GM18526 (cell line): ENCODE measurements around the gene MYDGF.
A peak's percentile ranks its signal among the peaks of the same experiment; 100 is the strongest.

Source experiments
- POLR2A ChIP-seq: IDR thresholded peaks from 3 replicates; pipeline ENCODE4 v1.6.1; 2011; ENCODE audit not compliant: insufficient read length; ENCODE audit errors: extremely low read depth

The MYDGF gene

GRCh38 chr19:4669723-4670480, at the start of gene MYDGF:
MYDGF (minus strand) TSS chr19:4670342; CDS start chr19:4670334, 8 bp downstream.
- peak; percentile 73 for TF ChIP-seq POLR2A

- no peak for TF ChIP-seq POLR2A
These were observed 49.3 kb upstream of the MYDGF start for GRCh38 chr19:4719499-4719866.

- no peak for TF ChIP-seq POLR2A
These were observed 48.0 kb upstream of the MYDGF start for GRCh38 chr19:4717966-4718701.

- TF ChIP-seq POLR2A: no peak
These were observed 47.2 kb upstream of the MYDGF start for GRCh38 chr19:4717191-4717965.

DNA sequence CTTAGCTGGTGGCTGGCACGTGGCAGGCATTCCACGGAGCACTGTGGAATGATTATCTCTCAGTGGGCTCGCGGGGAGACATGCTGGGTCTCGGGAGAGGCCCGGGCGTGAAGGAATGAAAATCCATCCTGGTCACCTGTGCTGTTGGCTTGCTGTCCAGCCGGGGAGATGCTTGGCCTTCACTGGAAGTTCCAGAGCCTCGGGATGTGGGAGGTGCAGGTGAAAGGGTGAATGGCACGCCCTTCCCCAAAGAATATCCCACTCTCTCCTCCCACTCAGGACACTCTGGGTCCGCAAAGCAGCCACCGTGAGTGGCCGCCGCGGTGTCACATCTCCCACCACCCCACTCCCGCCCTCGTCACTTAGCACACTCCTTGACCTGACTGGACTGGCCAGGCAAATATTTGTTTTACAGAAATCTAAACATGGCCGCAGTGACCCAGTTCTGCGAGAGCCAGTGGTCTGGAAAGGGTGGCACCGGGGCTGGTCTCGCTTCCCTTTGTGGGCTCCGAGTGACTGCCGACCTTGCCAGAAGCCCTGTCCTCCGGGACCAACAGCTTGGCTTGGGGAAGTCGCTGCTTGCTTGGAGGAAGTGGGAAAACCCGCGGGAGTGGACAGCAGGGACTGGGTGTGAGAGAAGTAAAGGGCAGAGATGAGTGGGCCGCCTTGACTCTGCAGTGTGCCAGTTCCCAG, 45.5 kb upstream of the MYDGF start:
- TF ChIP-seq POLR2A: no peak

- no peak for TF ChIP-seq POLR2A
These were observed 43.9 kb upstream of the MYDGF start for GRCh38 chr19:4714016-4714415.

- no peak for TF ChIP-seq POLR2A
These were observed 43.3 kb upstream of the MYDGF start for GRCh38 chr19:4713384-4713951.

GRCh38 chr19:4712771-4713170, 42.6 kb upstream of the MYDGF start:
- no peak for TF ChIP-seq POLR2A

- no peak for TF ChIP-seq POLR2A
These were observed 41.1 kb upstream of the MYDGF start for GRCh38 chr19:4711211-4711610.

DNA sequence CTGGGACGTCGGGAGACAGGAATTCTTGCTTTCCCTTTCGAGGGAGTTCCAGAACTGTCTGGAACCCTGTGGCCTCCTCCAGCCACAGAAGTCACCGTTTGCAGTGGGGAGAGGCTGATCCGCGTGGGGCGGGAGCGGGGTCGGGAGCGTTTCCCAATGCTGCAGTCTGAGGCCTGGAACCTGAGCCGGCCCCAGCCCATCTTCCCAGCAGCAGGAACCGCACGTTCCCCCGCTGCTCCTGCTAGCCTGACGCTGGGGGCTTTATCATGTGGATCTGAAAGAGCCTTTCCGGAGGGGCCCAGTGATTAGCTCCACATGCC, 40.1 kb upstream of the MYDGF start:
- no peak for TF ChIP-seq POLR2A

DNA sequence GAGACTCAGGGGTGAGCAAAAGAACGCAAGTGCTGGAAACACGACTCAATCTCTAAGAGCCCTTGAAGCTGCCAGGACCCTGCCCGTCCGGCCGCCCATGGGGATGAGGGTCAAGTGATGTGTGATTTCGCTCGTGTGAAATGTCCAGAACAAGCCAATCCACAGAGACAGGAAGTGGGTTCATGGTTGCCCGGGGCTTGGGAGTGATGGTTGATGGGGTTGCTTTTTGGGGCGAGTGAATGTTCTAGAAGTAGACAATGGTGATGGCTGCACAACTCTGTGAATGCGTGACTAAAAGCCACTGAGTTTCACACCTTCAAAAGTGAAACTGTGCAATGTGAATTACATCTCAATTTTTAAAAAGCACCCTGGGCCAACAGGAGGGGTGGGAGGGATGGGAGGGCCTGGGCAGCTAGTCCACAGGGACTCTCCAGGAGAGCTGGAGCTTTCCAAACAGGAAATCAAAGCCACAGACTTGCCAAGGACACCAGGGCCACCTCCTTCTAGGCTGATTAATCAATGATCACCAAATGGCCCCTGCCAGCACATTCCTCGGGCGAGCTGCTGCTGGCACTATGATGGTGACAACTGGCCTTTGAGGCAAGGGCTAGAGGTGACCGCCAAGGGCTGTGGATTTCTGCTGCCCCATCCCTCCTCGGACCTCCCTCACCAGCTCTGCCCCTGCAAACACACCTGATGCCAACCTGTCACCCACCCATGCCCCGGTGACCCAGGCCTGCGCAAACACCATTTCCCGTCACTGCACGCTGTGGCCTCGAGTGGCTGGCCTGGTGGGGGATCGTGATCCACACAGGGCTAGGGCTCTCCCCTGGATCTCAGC, 39.5 kb upstream of the MYDGF start:
- TF ChIP-seq POLR2A: no peak

DNA sequence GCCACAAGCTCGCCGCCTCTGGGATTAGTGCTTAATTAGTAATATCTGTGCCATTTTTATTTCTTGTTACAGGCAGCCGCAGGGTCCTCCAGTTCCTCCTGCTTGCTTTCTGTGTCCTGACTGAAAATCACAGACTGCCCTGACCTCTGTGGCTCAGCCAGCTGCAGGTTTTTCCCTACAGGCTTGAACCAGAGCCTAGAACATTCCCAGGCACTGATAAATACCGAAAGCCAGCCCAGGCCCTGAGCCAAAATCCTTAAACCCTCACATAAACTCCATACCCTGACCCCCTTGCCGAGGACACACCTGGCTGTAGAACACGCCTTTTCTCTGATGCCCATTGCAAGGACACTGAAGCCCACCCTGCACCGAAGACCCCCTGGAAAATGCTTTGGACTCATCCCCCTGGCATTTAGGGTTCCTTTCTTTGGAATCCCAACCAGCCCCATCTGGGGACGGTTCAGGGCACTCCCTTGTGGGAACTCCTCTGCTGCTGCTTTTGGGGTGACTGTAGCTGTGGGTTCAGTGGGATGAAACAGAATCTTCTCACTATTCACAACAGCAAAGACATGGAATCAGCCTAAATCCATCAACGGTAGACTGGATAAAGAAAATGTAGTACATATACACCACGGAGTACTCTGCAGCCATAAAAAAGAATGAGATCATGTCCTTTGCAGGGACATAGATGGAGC, 38.0 kb upstream of the MYDGF start:
- no peak for TF ChIP-seq POLR2A

- no peak for TF ChIP-seq POLR2A
These were observed 37.2 kb upstream of the MYDGF start for GRCh38 chr19:4707322-4707721.
